Measurements from ENCODE around the gene GLIPR2. TPM values are rescaled to one million over a fixed set of nuclear protein-coding genes. Genes with fewer than 3 reads are reported as not detected.

The GLIPR2 gene
- total and polyA plus RNA-seq, 3 donors from 2014 or later, result 3.5 to 19.6 (median 3.9) TPM

GRCh38 chr9:36113999-36114398 lies 22.5 kb upstream of the GLIPR2 start:
- 70 to 88% methylated on average over 2 of the region's 2 CpGs for WGBS, 2 donors
- Histone ChIP-seq H3K9me3 (no peaks in the 10 kb centered on the region), H3K4me1 (no peaks in the 10 kb centered on the region), H3K27me3 (no peaks in the 10 kb centered on the region), H3K4me3 (no peak overlapping the region), H3K36me3 (ENCODE audit: low read depth, missing control alignments) (no peaks in the 10 kb centered on the region), H3K27ac (no peak overlapping the region)
- TF ChIP-seq CTCF (IDR thresholded peaks at IDR 0.05) (no peak), POLR2A (IDR thresholded peaks at IDR 0.05) (no peak)
- DNase-seq, result no peak
- intact Hi-C loops (cut with DNase I; ENCODE audit: low total_unique reads), result no loop called here

DNA sequence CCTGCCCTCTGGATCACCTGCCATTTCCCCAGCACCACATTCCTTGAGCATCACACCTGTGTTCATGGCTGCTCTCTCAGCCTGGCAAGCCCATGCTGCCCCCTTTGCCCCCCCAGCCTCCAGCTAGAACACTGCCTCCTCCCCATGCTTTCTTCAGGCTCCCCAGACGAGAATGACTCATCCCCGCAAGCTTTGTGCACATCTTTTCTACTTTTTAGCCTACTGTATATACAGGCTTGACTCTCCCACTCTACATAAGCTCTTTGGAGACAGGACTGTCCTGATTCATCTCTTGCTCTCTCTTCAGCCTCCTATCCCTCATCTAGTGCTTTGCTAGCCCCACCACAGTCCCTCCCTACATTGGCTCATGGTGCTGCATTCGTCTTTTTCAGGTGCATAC lies 19.9 kb upstream of the GLIPR2 start:
- no peaks in the 10 kb centered on the region for H3K27me3 ChIP-seq
- no peaks in the 10 kb centered on the region for H3K36me3 ChIP-seq (ENCODE audit: low read depth, missing control alignments)
- no peaks in the 10 kb centered on the region for H3K9me3 ChIP-seq
- no peak overlapping the region for H3K27ac ChIP-seq
- H3K4me1 ChIP-seq, result no peaks in the 10 kb centered on the region
- no peak for TF ChIP-seq POLR2A (IDR thresholded peaks at IDR 0.05)
- no peak for TF ChIP-seq CTCF (IDR thresholded peaks at IDR 0.05)
- no peak overlapping the region for H3K4me3 ChIP-seq
- WGBS, 2 donors, result 90 to 96% methylated on average over 3 of the region's 3 CpGs
- intact Hi-C loops (cut with DNase I; ENCODE audit: low total_unique reads), result no loop called here
- no peak for DNase-seq

DNA sequence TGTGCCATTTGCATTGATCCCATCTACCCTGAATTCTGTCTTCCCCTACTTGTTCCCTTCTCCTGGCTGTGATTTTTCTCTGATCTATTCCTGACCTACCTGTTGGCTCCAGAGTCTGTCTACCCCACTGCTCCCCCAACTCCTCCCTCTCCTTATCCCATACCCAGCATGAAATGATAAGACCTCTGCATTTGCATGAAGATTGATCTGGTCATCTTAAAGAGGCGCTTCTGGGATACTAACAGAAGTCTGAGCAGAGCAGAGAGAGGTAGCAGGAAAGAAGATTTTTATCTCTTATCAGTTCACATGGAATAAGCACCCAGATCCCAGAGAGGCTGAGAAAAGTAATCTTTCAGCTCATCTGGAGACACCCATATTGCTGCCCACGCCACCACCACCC lies 18.3 kb upstream of the GLIPR2 start:
- Histone ChIP-seq H3K27me3 (no peaks in the 10 kb centered on the region), H3K27ac (no peak overlapping the region), H3K4me1 (no peaks in the 10 kb centered on the region), H3K36me3 (ENCODE audit: low read depth, missing control alignments) (no peaks in the 10 kb centered on the region), H3K4me3 (no peak overlapping the region), H3K9me3 (no peaks in the 10 kb centered on the region)
- WGBS, 2 donors, result 91 to 100% methylated on average over 2 of the region's 2 CpGs
- no peak for DNase-seq
- TF ChIP-seq POLR2A (IDR thresholded peaks at IDR 0.05) (no peak), CTCF (IDR thresholded peaks at IDR 0.05) (no peak)
- intact Hi-C loops (cut with DNase I; ENCODE audit: low total_unique reads), result no loop called here

DNA sequence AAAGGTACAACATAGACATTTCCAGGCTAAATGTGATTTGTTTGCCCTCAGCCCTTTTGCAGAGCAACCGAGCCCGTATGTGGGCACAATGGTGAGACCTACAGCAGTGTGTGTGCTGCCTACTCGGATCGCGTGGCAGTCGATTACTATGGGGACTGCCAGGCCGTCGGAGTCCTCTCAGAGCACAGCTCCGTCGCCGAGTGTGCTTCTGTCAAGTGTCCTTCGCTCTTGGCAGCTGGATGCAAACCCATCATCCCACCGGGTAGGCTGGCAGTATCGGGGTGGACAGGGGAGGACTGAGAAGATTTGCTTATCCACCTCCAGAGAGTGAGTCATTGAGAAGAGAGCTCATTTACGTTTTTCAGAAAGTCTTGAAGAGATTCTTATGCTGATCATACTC lies 17.8 kb upstream of the GLIPR2 start:
- Histone ChIP-seq H3K36me3 (ENCODE audit: low read depth, missing control alignments) (no peaks in the 10 kb centered on the region), H3K4me3 (no peak overlapping the region), H3K4me1 (no peaks in the 10 kb centered on the region), H3K27me3 (no peaks in the 10 kb centered on the region), H3K27ac (no peak overlapping the region), H3K9me3 (no peaks in the 10 kb centered on the region)
- TF ChIP-seq CTCF (IDR thresholded peaks at IDR 0.05) (no peak), POLR2A (IDR thresholded peaks at IDR 0.05) (no peak)
- intact Hi-C loops (cut with DNase I; ENCODE audit: low total_unique reads), result no loop called here
- DNase-seq, result no peak
- 86 to 89% methylated on average over 15 of the region's 15 CpGs for WGBS, 2 donors

DNA sequence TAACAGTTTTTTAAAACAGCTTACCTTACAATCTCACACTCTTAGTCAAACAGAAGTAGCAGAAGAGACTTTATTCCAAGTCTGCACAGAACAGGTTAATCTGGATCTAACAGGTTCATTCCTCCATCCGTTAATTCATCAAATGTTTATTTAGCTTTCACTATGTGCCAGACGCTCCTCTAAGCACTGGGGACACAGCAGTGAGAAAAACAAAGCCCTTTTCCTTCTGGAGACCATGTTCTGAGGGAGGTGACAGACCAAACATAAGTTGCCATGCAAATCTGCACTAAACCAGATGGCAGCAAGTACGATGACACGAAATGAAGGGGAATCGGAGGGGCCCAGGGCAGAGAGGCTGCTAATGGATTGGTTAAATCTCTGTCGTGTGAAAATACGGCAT lies 17.1 kb upstream of the GLIPR2 start:
- no peak overlapping the region for H3K4me3 ChIP-seq
- DNase-seq, result no peak
- WGBS, 2 donors, result 86 to 90% methylated on average over 7 of the region's 7 CpGs
- TF ChIP-seq POLR2A (IDR thresholded peaks at IDR 0.05) (no peak), CTCF (IDR thresholded peaks at IDR 0.05) (no peak)
- H3K27ac ChIP-seq, result no peak overlapping the region
- no peaks in the 10 kb centered on the region for H3K27me3 ChIP-seq
- H3K4me1 ChIP-seq, result no peaks in the 10 kb centered on the region
- no peaks in the 10 kb centered on the region for H3K36me3 ChIP-seq (ENCODE audit: low read depth, missing control alignments)
- H3K9me3 ChIP-seq, result no peaks in the 10 kb centered on the region
- intact Hi-C loops (cut with DNase I; ENCODE audit: low total_unique reads), result no loop called here
